A204.1 (cell line): ENCODE data around the gene TNRC6B.
"Not testable (repeated sequence)": the region's sequence is repeated elsewhere in the genome, so short reads cannot be mapped to it uniquely, and the experiment has no call there.

ENCODE experiments used
- FAIRE-seq: peaks from 2 replicates; lab custom pipeline; 2012; peaks lifted over from hg19 to GRCh38; lab: Jason Lieb, UNC

Gene TNRC6B

GRCh38 chr22:40300316-40300715 lies 122.6 kb downstream of the TNRC6B start:
- FAIRE-seq = no peak

GRCh38 chr22:40300884-40301672 lies 123.4 kb downstream of the TNRC6B start:
- no peak for FAIRE-seq

- FAIRE-seq = no peak
Measured at GRCh38 chr22:40302149-40302548, 124.4 kb downstream of the TNRC6B start.

- FAIRE-seq = no peak
Measured at GRCh38 chr22:40305625-40306024, 127.9 kb downstream of the TNRC6B start.

GRCh38 chr22:40308999-40309573 lies 131.4 kb downstream of the TNRC6B start:
- no peak for FAIRE-seq

GRCh38 chr22:40309631-40310030 lies 131.9 kb downstream of the TNRC6B start:
- FAIRE-seq = no peak

GRCh38 chr22:40310081-40310767 lies 132.5 kb downstream of the TNRC6B start:
- FAIRE-seq = no peak

GRCh38 chr22:40310768-40311120 lies 133.0 kb downstream of the TNRC6B start:
- FAIRE-seq = no peak

GRCh38 chr22:40311646-40312045 lies 133.9 kb downstream of the TNRC6B start:
- not testable (repeated sequence) for FAIRE-seq

- no peak for FAIRE-seq
Measured at GRCh38 chr22:40312050-40312449, 134.3 kb downstream of the TNRC6B start.

- FAIRE-seq = no peak
Measured at GRCh38 chr22:40313007-40313406, 135.3 kb downstream of the TNRC6B start.

- no peak for FAIRE-seq
Measured at GRCh38 chr22:40314041-40314440, 136.3 kb downstream of the TNRC6B start.

GRCh38 chr22:40320687-40321086 lies 143.0 kb downstream of the TNRC6B start:
- FAIRE-seq = no peak

GRCh38 chr22:40322021-40322420 lies 144.3 kb downstream of the TNRC6B start:
- FAIRE-seq = no peak

GRCh38 chr22:40322818-40323447 lies 145.2 kb downstream of the TNRC6B start:
- FAIRE-seq = no peak

- no peak for FAIRE-seq
Measured at GRCh38 chr22:40323681-40324171, 146.0 kb downstream of the TNRC6B start.

GRCh38 chr22:40324468-40325305 lies 147.0 kb downstream of the TNRC6B start:
- FAIRE-seq = no peak

- FAIRE-seq = no peak
Measured at GRCh38 chr22:40325315-40325714, 147.6 kb downstream of the TNRC6B start.

GRCh38 chr22:40326905-40327735 lies 149.4 kb downstream of the TNRC6B start:
- no peak for FAIRE-seq

GRCh38 chr22:40328546-40329456 lies 151.1 kb downstream of the TNRC6B start:
- no peak for FAIRE-seq
